AG10803 (cell line): Measurements from ENCODE around the gene CRYGD.

Experiments
- DNase-seq: peaks from one replicate; pipeline ENCODE4 v3.0.0; 2010; ENCODE audit warnings: low read depth
- H3K4me3 ChIP-seq: 2 replicates; pipeline ENCODE4 v1.5.1; 2011; ENCODE audit warnings: mild to moderate bottlenecking, low read length, control low read depth
- TF ChIP-seq, protein P1 (sequence below): conservative IDR thresholded peaks from 2 replicates; pipeline ENCODE4 v1.5.1; 2011; ENCODE audit warnings: mild to moderate bottlenecking, low read length, control low read depth, inconsistent platforms

Gene CRYGD

GRCh38 chr2:208150094-208150493, 25.8 kb upstream of the CRYGD start:
- TF ChIP-seq, protein P1, sequence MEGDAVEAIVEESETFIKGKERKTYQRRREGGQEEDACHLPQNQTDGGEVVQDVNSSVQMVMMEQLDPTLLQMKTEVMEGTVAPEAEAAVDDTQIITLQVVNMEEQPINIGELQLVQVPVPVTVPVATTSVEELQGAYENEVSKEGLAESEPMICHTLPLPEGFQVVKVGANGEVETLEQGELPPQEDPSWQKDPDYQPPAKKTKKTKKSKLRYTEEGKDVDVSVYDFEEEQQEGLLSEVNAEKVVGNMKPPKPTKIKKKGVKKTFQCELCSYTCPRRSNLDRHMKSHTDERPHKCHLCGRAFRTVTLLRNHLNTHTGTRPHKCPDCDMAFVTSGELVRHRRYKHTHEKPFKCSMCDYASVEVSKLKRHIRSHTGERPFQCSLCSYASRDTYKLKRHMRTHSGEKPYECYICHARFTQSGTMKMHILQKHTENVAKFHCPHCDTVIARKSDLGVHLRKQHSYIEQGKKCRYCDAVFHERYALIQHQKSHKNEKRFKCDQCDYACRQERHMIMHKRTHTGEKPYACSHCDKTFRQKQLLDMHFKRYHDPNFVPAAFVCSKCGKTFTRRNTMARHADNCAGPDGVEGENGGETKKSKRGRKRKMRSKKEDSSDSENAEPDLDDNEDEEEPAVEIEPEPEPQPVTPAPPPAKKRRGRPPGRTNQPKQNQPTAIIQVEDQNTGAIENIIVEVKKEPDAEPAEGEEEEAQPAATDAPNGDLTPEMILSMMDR, result no peak
- no peak overlapping the region for H3K4me3 ChIP-seq
- DNase-seq, result no peak

DNA sequence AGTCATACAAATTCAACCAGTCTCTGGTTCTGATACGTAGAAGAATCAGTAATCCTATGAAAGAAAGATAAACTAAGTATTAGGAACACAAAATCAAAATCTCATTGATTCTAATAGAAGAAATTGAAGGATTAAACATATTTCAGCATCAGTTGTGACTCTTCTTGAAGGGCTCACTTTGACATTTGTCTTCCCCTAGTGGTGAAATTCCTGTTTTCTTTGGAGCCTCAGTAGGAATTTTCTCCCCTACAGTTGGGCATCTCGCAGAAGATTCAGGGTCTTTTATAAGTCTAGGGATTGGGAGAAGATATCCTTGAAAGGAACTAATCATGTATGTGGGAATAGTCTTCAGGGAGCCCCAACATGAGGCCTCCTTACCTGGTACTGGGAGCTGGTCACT, 24.5 kb upstream of the CRYGD start:
- DNase-seq, result no peak
- H3K4me3 ChIP-seq, result no peak overlapping the region
- TF ChIP-seq, protein P1, result peak; percentile 10; the same call in 1 of the 2 replicates

DNA sequence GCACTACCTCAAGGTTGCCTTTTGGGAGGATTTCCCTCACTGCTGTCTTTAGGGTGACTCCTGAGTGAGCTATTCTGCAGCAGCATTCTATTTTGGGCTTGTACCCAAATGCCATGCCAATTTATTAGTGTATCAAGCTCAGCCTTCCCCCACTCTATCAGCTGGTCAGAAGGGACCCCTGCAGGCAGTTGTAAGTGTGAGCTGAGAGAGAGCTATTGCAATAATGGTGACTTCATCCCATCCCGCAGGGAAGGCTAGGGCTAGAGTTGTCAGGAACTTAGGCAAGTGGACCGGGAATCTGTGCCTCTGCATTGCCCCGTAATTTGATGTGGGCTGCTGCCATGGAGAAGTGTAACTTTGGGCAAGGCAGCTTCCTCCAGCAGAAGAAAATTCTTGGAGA, 23.4 kb upstream of the CRYGD start:
- TF ChIP-seq, protein P1, result no peak

GRCh38 chr2:208147008-208147407, 22.7 kb upstream of the CRYGD start:
- DNase-seq, result no peak
- no peak overlapping the region for H3K4me3 ChIP-seq
- TF ChIP-seq, protein P1, result no peak

More for the DNA sequence above, 23.4 kb upstream of the CRYGD start:
- no peak for DNase-seq
- no peak overlapping the region for H3K4me3 ChIP-seq

GRCh38 chr2:208146006-208146405, 21.7 kb upstream of the CRYGD start, which contains the start of gene CRYGB:
CRYGB (minus strand) TSS chr2:208146158; CDS start chr2:208146120, 38 bp downstream.
- TF ChIP-seq, protein P1, result no peak
- H3K4me3 ChIP-seq, result no peak within 1 kb of the TSS
- DNase-seq, result no peak

- no peak for DNase-seq
- no peak overlapping the region for H3K4me3 ChIP-seq
- TF ChIP-seq, protein P1, result no peak
Observed at GRCh38 chr2:208142925-208143799, 18.8 kb upstream of the CRYGD start.
